Activated CD8-positive, alpha-beta memory T cell treated with anti-CD3 and anti-CD28 coated beads, Interleukin-2, amount 50 U/mL, for 24 hours (primary cell): Measurements from ENCODE around the gene RPS29.

ENCODE experiments used
- DNase-seq: peaks from one replicate; pipeline ENCODE4 v3.0.0-alpha.2; 2020; ENCODE audit errors: extremely low read depth

The RPS29 gene

DNA sequence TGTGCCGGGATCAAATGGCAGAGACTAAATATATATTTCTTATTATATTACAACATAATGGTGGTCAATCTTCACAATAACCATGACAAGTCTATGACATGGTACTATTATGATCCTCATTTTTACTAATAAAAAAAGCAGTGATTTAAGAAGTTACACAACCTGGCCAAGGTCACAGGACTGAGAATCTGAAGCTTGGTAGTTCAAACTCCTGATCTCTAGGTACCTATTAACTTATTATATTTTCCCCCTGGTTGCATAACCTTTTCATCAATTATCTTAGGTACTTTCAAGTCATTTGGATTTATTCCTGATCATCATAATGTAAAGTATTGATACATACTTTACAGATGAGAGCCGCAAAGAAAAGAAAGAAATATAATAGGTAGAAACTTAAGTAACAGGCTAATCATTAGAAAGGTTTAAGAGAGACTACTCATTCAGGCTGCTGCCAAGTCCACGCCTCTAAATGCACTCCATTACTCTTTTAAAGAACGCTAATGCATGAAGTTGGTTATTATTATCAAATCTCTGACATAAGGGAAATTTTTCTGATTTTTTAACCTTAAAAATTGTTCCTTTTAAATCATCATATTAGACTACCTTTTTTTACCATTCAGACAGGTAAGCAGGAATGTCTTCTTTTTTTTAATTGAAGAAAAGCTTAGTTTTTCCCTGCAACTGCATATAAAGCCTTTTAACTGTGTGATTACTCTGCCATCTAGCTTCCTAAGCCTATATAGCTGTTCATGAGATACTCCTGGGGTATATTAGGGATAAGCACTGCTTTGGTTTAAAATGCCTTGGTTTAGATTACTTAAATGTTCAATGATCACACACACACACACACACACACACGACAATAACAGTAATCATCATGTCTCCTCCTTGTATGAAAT is 35.6 kb downstream of the RPS29 start:
- DNase-seq, result no peak

DNA sequence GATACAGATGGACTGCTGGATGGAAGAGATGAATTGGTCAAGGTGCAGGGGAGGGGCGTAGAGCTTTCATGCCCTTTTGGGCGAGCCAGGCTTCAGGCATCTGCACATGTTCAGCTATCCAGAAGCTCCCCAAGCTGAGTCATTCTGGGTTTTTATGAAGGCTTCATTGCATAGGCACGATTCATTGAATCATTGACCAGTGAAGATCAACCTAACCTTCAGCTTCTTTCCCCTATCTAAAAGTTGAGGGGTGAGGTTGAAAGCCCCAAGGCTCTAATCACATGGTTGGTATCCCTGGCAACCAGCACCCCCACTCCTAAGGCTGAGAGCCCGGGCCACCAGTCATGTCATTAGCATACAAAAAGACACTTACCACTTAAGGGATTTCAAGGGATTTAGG is 36.3 kb downstream of the RPS29 start:
- no peak for DNase-seq

DNA sequence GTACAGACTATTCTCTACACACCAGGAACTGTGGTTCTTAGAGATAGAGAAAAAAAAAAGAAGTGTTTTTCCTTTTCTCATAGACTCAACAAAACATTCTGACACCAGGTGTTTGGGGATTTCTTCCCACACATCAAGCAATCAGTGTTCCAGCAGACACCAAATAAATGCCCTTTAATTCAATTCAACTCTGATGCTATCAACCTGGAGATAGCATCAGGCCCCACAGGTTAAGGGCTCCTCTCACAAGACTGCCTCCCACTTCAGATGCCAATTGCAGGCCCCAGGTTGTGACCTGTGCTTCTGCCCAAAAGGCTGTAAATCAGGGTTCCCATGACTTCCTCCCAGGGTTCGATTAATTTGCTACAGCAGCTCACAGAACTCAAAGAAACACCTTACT is 36.7 kb downstream of the RPS29 start:
- no peak for DNase-seq

DNA sequence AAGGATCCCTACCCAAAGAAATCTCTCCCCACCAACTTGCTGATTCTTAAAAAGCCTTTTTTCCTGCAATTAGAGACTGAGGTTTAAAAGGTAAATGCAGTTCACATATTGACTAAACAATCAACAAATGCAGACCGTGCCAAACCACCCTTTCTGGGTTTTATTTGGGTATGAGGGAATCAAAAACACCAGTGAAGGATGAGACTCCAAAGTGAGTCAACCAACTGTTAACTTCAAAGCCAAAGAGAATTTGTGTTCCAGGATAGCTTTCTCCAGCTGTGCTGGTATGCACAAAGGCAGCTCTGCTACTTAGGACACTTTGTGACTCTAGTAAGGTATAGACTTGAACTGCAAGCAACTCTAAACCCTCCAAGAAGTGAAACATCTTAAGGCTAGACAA is 39.4 kb downstream of the RPS29 start:
- no peak for DNase-seq

DNA sequence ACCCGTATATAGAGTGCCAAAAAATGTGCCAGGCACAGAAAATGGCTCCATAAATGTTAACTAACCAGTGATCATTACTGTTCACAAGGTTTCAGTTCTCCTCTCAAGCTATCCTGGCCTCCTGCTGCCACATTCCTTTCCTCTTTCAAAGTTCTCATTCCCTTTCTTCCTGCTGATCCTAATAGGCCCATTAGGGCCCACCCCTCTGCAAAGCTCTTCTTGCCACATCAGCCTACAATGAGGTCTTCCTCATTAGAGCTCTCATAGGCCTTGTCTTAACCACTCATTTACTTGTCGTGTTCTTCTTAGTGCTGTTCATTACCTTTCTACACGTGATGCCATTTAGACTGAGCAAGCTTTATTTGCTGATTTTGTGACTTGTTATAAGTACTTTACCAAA is 40.5 kb downstream of the RPS29 start:
- no peak for DNase-seq

DNA sequence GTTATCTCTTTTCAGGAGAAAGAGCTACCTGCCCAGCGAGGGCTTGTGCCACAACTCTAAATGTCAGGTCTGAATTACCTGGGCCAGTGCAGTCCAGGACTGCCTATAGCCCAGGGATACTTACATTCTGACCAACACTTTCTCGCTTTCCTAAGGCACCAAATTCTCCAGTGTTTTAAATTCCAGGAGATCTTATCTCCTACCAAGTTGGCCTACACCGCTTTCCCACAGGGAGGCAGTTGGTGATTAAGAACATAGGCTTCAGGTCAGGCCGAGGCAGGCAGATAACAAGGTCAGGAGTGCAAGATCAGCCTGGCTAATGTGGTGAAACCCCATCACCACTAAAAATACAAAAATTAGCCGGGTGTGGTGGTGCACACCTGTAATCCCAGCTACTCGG is 41.1 kb downstream of the RPS29 start:
- DNase-seq, result no peak

DNA sequence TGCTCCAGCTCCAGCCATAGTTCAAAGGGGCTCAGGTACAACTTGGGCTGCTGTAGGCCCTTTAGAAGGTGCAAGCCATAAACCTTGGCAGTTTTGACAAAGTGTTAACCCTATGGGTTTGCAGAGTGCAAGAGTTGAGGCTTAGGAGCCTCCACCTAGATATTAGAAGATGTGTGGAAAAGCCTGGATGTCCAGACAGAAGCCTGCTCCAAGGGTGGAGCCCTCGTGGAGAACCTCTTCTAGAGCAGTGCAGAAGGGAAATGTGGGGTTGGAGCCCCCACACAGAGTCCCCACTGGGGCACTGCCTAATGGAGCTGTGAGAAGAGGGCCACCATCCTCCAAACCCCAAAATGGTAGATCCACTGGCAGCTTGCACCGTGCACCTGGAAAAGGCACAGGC is 45.1 kb downstream of the RPS29 start:
- DNase-seq, result no peak

DNA sequence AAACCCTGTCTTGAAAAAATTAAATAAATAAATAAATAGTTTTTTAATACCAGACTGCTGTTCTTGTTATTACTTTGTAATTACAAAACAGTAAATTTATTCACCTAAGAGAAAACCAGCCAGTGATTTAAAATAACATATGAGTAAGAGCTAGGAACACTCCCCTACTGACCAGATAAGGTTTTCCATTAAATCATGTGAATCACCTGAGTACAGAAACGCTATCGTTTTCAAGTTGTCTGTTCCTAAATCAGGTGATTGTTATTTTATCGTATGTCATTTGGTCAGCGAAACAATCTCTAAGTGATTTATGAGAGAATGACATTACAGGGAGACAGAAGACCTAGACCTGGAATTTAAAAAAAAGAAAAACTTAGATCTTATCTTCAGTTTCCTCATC is 47.3 kb downstream of the RPS29 start:
- no peak for DNase-seq
